Vagina (tissue), 2 donors: ENCODE data around the gene PHC2.
A peak's percentile ranks its signal among the peaks of the same experiment; 100 is the strongest.

Experiments used
- POLR2A ChIP-seq, 2 donors: fragments of 450-650 bp; IDR thresholded peaks; one replicate each; pipeline ENCODE4 v1.6.1; 2017; ENCODE audit warnings: antibody characterized with exemption in 2 of 2, mild to moderate bottlenecking in 2 of 2, moderate library complexity in 2 of 2
- TF ChIP-seq, protein P1 (sequence below), 3 experiments: fragments of 450-650 bp in 2 of 3; fragments of 200-600 bp in 1 of 3; sonication (generic) in 1 of 3; IDR thresholded peaks; one replicate each; pipeline ENCODE4 v1.5.1; 2017 to 2019; ENCODE audit warnings: antibody characterized with exemption in 3 of 3, mild to moderate bottlenecking in 2 of 3, moderate library complexity in 2 of 3

DNA sequence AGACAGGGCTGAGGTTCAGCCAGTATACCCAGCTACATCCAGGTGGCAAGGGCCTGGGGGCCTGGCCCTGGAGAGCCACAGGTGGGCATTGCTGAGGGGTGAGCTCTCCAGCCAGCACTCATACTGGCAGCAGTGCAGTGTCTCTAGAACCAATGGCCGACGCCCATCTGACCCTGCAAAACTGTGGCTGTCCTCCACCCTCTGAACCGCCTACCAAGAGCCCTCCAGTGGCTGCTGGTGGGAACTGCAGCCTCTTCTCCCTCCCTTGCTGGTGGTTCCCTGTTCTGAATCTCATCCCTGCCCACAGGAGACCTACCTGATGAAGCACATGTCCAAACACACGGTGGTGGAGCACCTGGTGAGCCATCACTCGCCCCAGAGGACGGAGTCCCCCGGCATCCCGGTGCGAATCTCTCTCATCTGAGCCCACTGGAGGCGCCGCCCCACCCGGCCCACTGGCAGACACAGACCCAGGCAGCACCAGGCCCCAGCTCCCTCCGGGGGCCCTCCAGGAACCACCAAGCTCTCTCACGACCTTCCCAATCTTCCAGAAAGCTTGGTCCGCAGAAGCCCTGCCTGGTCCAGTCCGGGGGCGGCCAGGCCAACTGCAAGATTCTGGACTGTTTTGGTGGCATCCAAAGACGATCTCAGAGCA, 132.1 kb downstream of the PHC2 start:
- no peak for TF ChIP-seq POLR2A (IDR thresholded peaks at IDR 0.05)
- TF ChIP-seq, protein P1, sequence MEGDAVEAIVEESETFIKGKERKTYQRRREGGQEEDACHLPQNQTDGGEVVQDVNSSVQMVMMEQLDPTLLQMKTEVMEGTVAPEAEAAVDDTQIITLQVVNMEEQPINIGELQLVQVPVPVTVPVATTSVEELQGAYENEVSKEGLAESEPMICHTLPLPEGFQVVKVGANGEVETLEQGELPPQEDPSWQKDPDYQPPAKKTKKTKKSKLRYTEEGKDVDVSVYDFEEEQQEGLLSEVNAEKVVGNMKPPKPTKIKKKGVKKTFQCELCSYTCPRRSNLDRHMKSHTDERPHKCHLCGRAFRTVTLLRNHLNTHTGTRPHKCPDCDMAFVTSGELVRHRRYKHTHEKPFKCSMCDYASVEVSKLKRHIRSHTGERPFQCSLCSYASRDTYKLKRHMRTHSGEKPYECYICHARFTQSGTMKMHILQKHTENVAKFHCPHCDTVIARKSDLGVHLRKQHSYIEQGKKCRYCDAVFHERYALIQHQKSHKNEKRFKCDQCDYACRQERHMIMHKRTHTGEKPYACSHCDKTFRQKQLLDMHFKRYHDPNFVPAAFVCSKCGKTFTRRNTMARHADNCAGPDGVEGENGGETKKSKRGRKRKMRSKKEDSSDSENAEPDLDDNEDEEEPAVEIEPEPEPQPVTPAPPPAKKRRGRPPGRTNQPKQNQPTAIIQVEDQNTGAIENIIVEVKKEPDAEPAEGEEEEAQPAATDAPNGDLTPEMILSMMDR (IDR thresholded peaks at IDR 0.05), result peak; percentile 26 to 75 (median 73)
